HG03103 (cell line): ENCODE measurements around the gene PARVA.

Source experiments
- ATAC-seq: cut with Tn5 transposase; IDR thresholded peaks from one replicate; pipeline ENCODE4 v1.9.1; 2021; ENCODE audit warnings: low read depth; ENCODE audit not compliant: unreplicated experiment

Gene PARVA

DNA sequence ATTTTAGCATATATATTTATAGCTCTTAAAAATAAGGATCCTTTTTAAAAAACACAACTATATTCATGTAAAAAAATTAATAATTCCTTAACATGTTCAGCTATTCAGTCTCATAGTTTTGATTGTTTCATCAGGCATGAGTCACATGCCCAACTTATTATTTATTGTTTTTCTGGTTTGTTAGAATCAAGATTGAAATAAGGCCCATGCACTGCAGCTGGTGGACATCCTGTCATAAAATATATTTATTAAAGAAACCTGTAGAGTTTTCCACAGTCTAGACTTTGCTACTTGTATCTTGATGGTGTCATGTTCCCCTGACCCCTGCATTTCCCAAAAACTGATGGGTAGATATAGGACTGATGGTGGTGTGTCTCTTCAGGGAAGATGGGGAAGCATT is 77.4 kb downstream of the PARVA start:
- no peak for ATAC-seq

DNA sequence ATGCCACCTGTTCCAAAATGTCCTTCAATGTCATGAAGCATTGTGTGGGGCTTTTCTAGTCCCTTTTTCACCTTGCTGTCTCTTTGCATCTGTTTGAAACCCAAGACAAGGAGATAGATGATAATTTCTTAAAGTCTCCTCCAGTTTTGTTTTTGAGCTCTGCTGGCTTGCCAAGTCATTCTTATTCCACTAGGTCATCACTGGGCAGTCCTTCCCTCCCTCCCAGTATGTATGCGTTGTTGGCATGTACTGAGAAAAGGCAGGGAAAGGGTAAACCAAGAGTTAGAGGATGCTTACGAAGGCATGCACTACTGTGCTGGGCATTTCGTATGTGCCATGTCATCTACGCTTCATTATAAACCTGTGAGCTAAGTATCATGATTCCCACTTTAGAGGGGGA is 78.6 kb downstream of the PARVA start:
- no peak for ATAC-seq

DNA sequence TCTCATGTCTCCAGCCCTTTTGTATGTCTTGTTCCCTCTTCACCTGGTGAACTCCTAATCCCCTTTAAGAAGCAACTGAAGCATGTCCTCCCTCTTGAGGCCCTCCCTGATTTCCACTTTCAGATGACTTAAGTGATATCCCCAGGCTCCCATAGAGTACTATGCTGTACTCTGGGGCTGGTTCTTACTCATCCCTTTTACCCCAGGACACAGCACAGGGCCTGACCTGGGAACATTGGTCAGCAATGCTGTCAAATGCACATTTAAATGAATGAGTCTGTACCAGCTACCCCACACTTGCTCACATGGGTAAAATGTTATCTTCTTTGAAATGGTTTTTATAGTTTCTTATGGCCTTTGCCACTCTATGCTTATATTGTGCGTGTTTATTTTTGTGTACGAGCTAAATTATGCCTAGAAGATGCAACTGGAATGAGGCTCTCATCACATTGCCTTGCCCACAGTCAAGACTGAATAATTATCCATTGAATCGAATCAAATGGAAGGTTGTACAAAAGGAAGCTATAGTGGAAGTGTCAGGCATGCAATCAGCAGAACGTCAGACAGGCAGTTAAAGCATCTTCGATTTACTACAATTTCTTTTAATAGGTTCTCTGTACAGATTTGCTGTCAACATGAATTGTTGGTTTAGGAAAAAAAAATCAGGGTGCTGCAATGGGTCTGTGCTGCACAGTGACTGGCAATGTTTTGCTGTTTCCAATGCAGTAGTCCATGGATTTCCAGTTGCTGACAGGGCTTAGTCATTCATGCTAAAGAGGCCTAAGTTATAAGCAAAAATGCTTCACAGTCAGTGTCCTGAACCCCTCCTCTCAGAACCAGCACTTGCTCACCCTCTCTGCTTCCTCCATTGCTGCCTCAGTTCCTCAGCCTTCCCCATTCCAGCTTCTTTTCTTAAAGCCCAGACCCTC is 79.5 kb downstream of the PARVA start:
- no peak for ATAC-seq

DNA sequence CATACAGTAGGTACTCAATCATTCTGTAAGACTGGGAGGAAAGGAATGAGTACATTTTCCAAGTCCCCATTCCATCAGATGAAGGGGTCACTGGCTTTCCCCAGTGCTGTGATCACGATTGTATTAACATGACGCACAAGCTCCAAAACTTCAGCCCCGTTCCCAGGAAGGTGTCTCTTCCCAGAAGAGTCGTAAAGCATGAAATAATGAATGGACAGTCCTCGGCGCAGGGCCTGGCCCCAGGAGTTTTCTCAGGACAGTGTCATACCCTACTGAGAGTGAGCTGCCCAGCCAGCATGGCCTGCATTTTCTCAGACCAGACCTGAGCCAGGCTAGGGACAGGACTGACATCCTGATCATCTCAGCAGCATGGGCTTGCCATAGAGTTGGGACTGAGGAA is 80.7 kb downstream of the PARVA start:
- ATAC-seq, result no peak

DNA sequence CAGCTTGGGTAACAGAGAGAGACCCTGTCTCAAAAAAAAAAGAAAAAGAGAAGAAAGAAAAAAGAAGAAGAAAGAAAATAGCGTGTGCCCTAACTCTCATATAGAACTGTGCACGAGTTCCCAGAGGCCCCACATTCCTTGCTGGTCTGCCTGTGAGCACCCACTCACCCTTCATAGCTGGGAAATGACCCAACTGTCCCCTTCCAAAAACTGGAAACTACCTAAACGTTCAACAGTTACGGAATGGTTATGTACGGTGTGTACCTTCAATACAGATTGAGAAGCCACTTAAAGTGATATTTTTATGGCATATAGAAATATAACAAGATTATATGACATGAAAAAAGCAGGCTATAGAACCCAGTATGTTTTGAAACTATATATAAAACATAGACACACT is 82.0 kb downstream of the PARVA start:
- no peak for ATAC-seq

DNA sequence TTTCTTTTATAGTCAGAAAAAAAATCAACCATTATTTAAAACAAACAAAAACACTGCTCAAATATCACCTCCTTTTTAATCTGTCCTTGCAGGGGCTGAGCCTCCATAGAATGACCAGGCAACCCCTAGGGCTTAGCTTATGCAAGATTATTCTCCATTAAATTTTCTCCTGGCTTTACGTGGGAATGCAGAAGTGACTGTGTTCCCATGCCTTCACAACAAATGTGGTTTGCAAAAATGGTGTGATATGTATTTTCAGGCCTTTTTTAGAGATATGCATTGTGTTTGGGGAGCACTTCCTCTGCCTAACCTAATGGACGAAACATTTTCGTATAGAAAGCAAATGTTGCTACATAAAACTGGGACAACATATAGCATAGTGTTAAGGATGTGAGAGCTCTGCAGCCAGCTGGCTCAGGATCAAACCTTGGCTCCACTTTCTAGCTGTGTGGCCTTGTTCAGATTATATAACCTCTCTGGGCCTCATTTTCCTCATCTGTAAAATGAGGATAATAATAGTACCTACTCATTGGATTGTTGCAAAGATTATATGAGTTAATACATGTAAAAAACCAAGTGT is 82.6 kb downstream of the PARVA start:
- no peak for ATAC-seq

DNA sequence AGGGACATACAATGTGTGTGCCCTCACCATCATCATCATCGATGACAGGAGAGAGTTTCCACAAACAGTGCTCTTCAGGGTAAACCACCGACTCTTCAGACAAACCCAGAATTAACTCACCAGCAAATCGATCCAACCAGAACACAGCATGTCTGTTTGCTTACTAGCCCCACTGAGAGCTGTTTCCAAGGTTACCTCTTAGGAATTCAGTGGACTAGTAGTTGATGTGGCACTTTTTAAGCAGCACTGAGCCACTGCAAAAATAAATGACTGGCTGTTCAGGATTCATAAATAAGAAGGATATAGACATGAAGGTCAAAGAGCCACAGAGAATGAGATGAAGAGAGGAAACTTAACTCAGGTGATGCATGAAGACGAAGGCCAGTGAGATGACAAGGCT is 83.1 kb downstream of the PARVA start:
- no peak for ATAC-seq

DNA sequence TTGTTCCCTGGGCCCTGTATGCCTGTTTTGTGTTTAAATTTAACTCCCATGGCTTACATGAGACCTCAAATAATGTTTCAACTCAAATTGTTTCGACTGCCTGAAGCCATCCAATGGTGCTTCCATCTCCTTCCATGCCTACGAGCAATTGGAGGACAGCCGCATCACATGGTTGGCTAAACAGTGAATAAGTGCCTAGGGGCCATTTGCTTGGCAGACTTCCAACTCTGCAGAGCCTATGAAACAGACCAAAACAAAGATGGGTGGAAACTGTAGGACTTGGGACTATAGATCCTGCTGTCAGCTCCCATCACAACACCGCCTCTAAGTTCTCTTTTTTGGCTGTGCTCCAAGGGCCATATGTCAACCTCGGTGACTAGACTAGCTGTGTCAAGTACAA is 84.1 kb downstream of the PARVA start:
- ATAC-seq, result no peak

DNA sequence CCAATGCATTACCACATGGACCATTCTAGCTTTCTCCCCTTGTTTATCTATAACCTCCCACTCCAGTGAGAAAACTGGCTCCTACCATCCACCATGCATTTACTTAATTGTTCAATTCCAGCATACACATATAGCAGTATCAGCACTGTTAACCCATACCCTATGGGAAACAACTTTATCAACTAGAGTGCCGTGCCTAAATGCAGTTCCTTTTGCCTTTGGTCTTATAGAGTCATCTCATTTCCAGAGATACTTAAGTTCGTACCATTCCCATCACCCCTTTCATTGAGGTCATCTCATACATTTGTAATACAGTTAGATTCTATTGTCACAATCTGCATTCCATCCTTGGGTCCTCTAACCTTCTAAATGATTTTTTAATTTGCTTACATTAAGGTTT is 86.9 kb downstream of the PARVA start:
- no peak for ATAC-seq

DNA sequence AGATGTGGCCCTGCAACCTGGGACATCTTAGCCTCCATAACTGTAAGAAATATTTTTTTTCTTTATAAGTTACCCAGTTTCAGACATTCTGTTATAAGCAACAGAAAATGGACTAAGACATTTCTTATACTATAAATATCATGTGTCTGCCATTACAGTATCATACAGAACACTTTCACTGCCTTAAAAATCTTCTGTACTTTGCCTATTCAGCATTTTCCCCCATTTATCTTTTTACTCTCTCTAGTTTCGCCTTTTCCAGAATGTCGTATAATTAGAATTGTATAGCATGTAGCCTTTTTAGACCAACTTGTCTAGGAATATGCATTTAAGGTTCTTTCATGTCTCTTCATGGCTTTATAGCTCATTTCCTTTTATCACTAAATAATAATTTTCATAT is 88.0 kb downstream of the PARVA start:
- ATAC-seq, result no peak

DNA sequence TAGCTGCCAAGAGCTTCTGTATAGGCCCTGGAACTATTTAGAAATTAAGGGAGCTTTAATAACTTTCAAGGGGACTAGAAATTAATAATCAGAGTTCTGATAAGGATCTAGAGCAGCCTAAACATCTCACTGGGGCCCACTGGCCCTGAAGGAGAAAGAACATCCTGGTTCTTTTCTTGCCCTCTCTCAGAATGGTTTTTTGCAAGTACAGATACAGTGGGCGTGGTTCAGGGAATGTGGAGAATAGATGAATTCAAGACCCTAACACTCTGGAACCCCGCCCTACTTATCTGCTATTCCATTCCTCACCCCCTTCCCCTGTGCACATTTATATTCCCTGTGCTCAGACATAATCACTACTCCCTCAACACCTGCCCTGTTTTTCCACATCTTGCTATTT is 90.2 kb downstream of the PARVA start:
- no peak for ATAC-seq

DNA sequence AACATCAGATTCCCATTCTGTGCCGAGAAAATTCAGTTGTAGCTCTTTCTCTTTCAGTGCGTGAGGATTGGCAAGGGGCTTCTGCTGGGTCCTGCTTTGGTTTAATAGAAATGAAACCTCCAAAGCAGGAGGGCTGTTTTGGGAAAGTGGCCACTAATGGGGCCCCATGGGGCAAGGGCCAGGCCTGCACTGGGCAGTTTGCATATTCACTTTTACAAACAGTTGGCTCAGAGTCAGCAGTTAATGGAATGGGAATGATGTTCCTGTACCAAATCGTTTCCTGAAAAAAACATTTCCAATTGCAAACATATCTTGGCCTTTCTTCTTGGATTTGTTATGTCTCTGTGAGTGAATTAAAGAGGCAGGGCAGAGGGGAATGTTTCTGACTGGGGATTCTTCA is 92.1 kb downstream of the PARVA start:
- ATAC-seq, result no peak

DNA sequence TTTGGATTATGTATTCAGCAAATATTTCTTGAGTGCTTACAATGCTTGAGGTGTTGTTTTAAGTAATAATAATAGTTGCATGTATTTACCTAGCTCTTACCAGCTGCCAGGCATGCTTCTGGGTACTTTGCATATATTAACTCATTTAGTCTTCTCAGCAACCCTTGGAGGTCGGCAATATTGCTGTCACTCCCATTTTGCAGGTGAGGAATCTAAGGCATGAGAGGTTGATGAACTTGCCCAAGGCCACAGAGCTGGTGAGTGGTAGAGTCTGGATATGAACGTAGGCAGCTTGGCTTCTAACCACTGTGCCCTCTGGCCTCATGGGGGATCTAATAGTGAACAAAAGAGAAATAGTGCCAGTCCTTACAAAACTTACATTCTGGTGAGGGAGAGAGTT is 92.9 kb downstream of the PARVA start:
- ATAC-seq, result no peak

DNA sequence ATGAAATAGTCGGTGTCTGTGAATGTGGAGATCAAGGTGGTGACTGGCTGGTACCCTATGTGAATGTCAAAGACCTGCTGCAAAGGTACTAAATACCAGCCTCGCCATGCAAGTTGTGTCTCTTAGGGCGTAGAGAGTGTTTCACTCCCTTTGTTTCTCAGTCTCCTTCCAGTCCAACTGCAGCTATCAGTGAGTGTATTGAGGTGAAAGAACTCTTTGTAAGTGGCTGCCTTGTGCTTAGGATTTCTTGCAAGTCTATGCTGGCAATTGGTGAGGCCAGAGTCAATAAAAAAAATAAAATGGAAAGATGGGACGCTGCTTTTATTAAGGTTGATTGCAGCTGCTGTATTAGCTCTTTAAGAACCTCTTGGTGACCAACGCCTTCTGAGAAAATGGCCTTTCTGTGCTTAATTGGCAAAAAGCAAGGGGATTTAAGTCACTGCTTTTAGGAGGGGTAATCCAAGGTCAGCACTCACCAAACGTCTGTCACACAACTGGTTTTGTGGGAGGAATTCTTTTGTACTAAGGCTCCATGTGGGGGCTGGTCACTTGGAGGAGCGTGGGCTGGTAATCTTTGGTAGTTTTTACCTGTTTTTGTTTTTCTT is 95.1 kb downstream of the PARVA start:
- ATAC-seq, result no peak

DNA sequence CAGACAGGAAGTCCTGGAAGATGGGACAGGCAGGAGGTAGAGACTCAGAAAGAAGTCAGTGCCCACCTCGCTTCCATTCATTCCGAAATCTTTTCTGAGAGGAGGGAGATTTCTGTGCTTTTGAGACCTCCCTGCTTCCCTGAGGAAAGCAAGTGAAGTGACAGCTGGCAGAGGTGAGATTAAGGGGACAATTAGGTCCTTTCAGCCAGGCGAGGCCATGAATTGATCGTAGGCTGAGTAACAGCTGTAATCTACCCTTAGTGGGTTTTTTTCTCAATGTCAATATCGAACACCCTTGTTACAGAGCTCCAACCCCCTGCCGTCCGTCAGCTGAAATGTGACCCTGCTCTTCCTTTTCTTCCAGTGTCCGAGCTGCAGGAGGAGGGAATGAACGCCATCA is 96.0 kb downstream of the PARVA start:
- ATAC-seq, result no peak

DNA sequence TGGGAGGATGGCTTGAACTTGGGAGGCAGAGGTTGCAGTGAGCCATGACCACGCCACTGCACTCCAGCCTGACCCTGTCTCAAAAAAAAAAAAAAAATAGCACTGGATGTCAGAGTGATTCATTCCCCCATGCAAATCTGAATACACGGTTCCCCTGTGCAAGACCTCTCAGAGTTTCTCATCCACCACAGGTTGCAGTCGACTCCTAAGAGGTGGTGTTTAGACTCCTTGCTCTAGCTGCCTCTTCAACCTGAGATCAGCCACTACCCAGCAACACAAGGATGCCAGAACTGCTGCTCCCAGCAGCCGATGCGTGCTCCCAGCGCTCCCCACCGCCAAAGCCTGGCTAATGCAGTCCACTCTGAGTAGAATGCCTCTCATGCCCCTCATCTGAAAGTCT is 97.5 kb downstream of the PARVA start:
- no peak for ATAC-seq

DNA sequence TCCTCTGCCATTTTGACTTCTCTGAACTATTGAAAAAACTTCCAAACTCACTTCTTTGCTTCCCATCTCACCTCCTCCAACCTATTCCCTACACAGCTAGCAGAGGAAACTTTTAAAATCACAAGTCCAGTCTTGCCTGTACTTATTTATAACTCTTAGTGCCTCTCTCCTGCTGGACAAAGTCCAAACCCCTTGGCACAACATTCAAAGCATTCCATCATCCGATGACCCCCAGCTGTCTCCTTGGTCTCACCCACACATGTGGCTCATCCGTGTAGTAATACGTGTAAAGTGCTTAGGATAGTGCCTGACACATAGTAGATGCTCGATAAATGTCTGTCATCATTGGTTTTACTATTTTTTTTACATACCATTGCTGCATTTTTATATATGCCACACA is 101.4 kb downstream of the PARVA start:
- no peak for ATAC-seq

DNA sequence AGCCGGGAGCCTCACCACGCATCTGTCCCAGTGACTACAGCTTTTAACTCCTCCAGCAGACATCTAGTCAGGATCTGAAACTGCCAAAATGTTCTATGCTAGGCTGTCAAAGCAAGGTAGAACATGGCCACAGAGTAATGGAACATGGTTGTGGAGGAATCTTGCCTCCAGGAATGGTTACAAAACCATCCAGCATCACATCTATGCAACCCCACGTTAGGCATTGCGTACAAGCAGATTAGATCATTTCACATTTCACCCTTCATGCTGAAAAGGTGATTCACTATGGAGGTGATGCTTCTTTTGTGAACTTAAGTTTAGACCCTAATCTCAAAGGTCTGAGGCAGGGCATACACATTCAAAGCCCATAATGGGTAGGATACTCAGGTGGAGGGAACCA is 103.0 kb downstream of the PARVA start:
- ATAC-seq, result no peak

DNA sequence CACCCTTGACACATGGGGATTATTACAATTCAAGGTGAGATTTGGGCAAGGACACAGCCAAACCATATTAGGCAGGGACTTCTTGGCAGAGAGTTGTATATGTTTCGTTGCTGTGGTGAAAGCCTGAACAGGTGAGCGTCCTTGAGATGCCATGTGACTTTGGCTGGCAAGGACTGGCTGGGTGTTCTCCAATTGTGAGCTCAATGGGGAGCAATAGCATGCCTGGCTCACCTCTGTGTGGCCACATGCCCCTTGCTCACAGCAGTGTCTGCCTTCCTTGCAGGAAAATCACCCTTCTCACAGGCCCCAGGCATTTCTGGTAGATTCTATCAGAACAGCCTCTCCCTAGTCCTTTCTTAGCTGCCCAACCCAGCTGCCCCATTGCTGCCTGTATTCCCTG is 105.5 kb downstream of the PARVA start:
- no peak for ATAC-seq

DNA sequence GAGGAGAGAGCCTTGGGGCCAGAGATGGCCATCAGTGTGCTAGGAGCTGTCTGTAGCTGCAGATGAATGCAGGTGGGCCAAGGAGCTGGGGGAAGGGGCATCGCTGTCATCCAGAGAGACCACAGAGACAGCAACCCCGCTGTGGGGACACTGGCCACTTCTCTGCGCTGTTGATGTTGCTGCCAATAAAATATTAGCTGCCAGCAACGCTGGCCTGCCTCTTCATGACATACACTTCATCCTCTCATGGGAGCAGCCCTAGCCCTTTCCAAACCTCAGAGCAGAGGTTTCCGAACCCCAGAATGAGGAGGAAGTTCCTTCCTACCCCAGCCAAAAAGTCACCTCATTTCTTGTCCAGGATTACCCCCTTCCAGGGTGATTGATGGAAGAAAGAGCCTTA is 106.2 kb downstream of the PARVA start:
- ATAC-seq, result no peak

DNA sequence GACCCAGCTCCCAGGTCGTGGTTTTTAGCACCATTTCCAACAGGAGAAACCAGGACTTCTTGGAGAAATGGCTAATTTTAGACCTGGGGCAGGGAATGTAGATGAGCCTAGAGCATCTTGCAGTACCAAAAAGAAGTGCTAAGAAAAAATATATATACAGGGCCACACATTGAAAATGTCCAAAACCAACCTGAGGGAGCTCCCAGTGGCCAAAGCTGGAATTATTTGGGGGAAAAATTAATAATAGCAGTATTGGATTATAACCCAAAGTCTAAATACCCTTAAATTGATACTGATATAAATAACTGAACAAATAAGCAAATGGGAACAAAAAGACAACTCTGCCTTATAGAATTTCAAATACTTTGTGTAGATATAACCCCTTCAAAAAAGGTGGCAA is 108.0 kb downstream of the PARVA start:
- no peak for ATAC-seq

DNA sequence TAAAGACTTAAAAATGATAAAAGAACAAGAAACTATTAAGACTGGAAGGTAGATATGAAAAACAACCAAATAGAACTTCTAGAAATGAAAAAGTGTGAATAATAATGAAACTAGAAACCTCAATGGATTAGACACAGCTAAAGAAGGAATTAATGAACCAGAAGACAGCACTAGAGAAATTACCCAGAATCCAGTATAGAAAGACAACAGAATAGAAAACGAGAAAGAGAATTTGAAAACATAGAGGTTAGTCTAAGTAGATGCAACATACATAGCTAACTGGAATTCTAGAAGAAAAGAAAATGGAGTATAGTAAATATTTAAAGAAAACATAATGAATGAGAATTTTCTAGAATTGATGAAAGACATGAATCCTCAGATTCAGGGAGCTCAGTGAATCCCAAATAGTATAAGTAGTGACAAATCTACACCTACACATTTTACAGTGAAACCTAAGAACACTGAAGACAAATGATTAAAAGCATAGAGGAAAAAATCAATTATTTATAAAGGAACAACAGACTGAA is 111.9 kb downstream of the PARVA start:
- no peak for ATAC-seq
